Measurements from ENCODE around the gene BCO2.

- no peak for TF ChIP-seq CTCF (conservative IDR thresholded peaks at IDR 0.05; ENCODE audit: low read depth, low read length)
- no peak for TF ChIP-seq EZH2 (IDR thresholded peaks at IDR 0.05; ENCODE audit: borderline replicate concordance, low read depth, low read length, poor library complexity, severe bottlenecking)
Measured at GRCh38 chr11:112210890-112211289, 35.6 kb downstream of the BCO2 start.

All from A673 (cell line).